HG02798 (cell line): ENCODE results near the gene KCNJ2.
A peak's percentile ranks its signal among the peaks of the same experiment; 100 is the strongest.

Experiments used
- ATAC-seq: cut with Tn5 transposase; IDR thresholded peaks from one replicate; pipeline ENCODE4 v1.9.1; 2021; ENCODE audit warnings: mild to moderate bottlenecking; ENCODE audit not compliant: unreplicated experiment, poor library complexity

KCNJ2 gene

DNA sequence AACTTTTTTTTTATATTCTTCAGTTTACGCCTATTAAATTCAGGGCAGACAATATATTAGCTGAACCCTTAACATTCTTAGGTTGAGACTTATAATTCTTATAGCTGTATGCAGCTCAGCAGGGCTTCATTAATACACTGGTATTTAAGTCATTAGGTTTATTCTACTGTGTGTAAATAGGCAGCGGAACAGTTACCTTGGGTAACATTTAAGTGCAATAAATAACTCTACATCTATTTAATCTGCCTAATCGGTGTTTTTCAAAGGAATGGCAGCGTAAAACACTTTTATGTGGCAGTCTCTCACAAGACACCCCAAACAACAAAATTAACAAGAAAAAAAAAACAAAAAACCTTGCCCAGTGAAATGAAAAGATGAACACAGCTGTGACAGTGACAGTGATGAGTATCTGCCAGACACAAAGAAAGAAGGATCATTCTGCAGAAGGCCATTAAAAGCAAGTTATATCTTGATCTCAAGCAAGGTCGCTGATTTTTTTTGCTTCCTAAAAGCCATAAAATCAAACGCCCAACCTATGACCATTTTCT lies 32.6 kb downstream of the KCNJ2 start:
- no peak for ATAC-seq

DNA sequence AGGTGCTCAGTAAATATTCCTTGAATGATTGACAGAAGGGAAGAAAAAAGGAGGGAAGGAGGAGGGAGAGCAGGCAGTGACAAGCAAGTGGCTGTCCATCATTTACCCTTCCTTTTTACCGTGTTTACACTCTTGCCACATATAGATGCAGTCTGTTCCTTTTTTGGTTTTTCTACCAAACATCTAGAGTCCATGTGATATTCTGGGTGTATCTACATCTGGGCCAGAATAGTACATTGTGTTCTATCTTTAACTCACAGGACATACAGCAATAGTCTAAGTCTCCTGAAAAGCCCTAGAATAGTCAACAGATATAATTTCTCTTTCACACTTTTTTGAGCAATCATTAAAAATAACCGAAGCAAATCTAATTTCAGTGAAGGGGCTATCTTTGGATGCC lies 33.5 kb downstream of the KCNJ2 start:
- no peak for ATAC-seq

DNA sequence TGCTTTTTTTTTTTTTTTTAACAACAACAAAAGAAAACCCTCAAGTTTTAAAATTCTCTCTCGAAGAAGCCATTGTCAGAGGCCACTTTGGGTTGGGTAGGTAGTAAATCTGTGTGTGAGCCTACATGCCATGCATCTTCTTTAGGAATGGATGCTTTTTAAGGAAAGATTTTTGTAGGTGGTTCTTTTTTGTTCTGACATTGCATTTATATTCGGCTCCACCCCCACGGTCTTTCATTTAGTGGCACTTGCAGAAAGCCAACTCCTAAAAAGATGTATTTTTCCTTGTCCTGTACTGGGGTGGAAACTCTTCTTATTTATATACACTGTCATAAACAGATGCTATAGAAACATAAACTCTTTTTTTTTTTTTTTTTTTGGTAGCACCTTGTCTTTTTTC lies 35.1 kb downstream of the KCNJ2 start:
- ATAC-seq, result no peak

DNA sequence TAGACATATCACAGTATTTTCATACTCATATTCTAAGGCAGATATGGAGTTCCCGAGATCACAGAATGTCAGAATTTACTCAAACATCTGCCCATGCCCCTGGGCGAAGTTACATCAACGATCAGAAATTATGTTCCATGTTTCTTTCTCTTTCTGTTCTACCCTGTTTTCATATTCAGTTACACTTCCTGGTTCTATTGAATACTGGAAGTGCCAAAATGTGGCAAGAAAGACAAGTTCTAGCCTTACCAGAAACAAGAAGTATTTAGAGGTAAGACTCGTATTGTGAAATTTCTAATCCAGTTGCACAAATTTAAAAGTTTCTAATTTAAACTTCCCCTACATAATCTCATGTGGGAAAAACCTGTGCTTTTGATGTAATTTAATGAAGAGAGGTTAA lies 36.1 kb downstream of the KCNJ2 start:
- no peak for ATAC-seq

DNA sequence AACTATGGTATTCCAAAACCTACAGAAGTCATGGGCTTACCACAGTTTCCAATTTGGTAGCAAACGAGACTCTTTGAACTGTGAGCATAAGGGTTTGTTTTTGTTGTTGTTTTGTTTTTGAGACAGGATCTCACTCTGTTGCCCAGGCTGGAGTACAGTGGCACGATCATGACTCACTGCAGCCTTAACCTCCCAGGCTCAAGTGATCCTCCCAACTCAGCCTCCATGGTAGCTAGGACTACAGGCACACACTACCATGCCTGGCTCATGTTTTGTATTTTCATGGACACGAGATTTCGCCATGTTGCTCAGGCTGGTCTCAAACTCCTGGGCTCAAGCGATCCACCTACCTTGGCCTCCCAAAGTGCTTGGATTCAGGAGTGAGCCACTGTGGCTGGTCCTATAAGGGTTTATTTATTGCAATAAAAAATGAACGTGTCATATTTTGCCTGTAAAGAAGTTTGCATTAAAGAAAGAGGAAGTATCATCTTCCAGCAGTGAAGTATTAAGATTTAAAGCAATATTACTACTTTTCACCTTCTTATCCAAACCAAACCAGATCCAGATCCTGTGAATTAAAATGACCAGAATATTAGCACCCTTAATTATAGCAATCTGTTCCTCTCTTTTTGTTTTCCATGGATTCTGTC lies 37.2 kb downstream of the KCNJ2 start:
- ATAC-seq, result no peak

DNA sequence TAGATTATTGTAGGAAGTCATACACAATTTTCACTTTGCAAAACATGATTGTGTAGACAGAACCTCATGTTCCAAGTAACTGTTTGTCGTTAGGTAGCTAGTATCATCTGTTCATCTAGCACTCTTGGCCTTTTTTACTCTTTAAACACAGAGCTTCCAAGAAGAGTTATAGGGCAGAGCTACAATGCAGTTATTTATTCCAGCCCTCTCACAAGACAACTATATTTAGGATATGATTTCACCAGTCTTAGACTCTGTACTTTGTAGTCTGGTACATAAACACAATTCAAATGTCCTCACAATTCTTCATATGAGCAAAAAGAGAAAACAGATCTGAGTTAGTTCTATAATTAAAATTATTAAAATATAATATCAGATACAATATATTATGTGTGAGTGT lies 37.9 kb downstream of the KCNJ2 start:
- no peak for ATAC-seq

DNA sequence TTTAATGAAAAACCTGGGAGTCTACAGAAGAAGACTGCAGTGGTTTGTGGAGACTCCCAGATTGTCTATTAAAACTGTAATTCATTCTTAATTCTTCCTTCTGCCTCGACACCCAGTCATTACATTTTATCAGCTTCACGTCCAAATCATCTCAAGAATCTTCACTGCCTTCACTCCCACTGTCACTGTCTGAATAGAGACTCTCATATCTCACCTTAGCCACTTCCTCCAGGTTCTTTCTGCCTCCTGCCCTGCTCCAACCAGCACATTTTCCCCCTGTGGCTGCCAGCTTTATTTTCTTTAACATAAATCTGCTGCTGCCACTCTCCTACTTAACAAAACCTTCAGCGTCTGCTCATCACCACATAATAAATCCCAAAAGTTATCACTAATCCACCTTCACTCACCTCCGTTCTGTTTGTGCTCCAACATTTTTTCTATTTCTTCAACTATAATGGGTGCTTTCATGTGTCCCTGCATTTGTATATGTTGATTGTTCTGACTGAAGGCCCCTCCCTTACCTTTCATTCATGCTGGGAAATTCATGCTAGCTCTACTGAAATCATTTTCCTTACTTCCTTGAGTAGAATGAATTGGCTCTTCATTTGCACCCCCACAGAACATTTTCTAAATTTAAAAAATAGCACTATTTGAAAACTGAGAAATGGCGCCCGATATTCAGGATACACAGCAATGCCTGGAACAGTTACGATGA lies 38.9 kb downstream of the KCNJ2 start:
- ATAC-seq, result peak; percentile 51

DNA sequence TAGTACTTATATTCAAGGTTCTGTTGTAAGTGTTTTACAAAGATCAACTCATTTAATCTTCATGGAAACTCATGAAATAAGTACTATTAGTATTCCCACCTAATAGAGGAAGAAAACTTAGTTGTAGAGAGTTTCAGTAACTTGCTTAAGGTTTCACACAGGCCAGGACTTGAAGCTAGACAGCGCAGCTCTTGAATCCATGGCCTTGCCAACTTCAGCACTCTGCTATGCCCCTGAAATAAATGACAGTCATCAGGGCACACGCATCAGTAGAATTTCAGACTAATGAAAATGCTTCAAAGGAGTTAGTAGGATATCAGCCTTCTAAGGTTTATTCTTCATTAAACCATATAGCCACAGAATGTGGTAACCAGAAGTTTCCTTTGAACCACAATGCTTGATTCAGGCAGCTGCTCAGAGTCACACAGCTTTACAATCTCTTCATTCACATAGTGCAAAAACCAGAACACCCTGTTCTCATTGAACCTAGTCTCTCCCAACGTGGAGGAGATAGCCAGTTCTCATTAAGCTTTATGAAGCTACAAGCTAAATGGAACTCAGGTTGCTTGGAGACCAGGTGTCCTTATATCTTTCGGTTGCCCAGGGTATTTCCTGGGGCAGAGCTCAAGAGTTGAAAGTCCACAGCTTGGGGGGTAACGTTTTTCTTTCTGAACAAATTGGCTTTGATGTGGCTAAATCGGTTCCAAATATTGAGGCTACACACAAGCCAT lies 39.7 kb downstream of the KCNJ2 start:
- ATAC-seq, result no peak

DNA sequence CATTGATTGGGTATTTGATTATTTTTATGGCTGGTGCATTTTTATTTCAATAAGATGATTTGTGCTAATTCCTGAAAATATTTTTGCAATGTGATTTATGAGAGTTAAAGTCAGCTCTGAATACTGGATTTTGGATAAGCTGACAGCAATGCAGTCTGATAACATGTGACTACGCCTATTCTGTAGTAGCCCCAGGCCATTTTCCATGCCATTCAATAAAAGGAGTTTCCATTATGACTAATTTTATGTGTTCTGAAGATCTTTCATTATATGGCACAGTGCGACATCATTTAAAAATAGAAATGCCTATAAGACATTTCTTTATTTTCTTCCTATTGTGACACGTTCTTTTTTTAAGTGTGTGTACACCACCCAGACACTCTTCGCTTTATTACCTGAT lies 46.3 kb downstream of the KCNJ2 start:
- no peak for ATAC-seq

DNA sequence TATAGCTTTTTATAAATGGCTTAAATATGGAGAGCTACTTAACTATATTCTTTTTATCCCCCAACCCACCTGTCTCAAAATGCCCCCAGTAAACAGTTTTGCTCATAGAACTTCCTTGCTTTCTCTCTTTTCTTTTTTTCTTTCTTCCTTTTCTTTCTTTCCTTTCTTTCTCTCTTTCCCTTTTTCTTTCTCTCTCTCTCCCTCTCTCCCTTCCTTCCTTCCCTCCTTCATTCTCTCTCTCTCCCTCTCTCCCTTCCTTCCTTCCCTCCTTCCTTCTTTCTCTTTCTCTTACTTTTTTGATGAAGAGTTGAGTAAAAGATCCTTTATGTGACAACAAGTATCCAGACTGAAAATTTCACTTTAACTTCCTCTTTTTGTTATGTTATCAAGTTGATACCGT lies 48.2 kb downstream of the KCNJ2 start:
- ATAC-seq, result no peak

DNA sequence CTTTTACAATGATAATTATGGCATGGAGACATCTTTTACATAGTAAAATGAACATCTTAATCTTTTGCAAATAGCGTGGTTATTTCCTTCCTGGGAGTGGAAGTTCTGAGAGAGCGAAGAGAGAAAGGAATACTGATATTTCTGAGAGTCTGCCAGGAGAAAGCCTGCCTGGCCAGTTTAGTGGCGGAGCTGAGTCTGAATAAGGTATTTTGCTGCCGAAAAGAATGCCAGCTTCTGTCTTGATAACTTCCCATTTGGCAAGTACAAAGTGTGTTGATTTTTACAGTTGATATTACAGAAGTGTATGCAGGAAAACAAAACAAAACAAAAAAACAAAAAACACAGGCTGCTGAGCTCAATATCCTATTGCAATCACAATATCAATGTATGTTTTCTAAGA lies 55.9 kb downstream of the KCNJ2 start:
- no peak for ATAC-seq
